Measurements from ENCODE around the gene CDK14.
"Not testable (repeated sequence)": the region's sequence is repeated elsewhere in the genome, so short reads cannot be mapped to it uniquely, and the experiment has no call there.

Gene CDK14

GRCh38 chr7:91169830-91170191, 573.7 kb downstream of the CDK14 start:
- Histone ChIP-seq H3F3A (ENCODE audit: insufficient read depth, low read length) (no peaks in the 10 kb centered on the region), H2AFZ (ENCODE audit: low read length) (no peak overlapping the region), H3K27me3 (ENCODE audit: insufficient read depth, low read length) (no peaks in the 10 kb centered on the region), H3K36me3 (ENCODE audit: insufficient read depth, low read length) (peaks cover 19% of the 10 kb centered on the region), H3K4me1 (ENCODE audit: insufficient read depth, low read length, severe bottlenecking) (peaks cover 14% of the 10 kb centered on the region), H3K27ac (ENCODE audit: low read depth, low read length, poor library complexity, severe bottlenecking) (no peak overlapping the region), H4K20me1 (ENCODE audit: insufficient read depth, low read length) (no peaks in the 10 kb centered on the region), H3K79me2 (ENCODE audit: insufficient read depth, low read length) (no peaks in the 10 kb centered on the region), H3K4me3 (ENCODE audit: low read depth, low read length, poor library complexity, severe bottlenecking) (no peak overlapping the region), H3K9ac (ENCODE audit: low read length) (no peak overlapping the region), H3K4me2 (ENCODE audit: low read length) (no peak overlapping the region), H3K9me3 (ENCODE audit: low read length) (no peaks in the 10 kb centered on the region), H3K9me2 (ENCODE audit: low read depth, low read length) (no peaks in the 10 kb centered on the region)
- no peak for TF ChIP-seq CTCF (IDR thresholded peaks at IDR 0.05; ENCODE audit: low read length)
- no peak for TF ChIP-seq EZH2 (IDR thresholded peaks at IDR 0.05; ENCODE audit: borderline replicate concordance, low read length)

GRCh38 chr7:91173265-91173664, 577.1 kb downstream of the CDK14 start:
- not testable (repeated sequence) for H3K27ac ChIP-seq (ENCODE audit: low read depth, low read length, poor library complexity, severe bottlenecking); H3K79me2 ChIP-seq (ENCODE audit: insufficient read depth, low read length); H2AFZ ChIP-seq (ENCODE audit: low read length); H3K4me2 ChIP-seq (ENCODE audit: low read length); H3K9me2 ChIP-seq (ENCODE audit: low read depth, low read length); H3K9ac ChIP-seq (ENCODE audit: low read length); H3K27me3 ChIP-seq (ENCODE audit: insufficient read depth, low read length); H3K9me3 ChIP-seq (ENCODE audit: low read length); H3F3A ChIP-seq (ENCODE audit: insufficient read depth, low read length); H3K4me1 ChIP-seq (ENCODE audit: insufficient read depth, low read length, severe bottlenecking); H3K4me3 ChIP-seq (ENCODE audit: low read depth, low read length, poor library complexity, severe bottlenecking); H4K20me1 ChIP-seq (ENCODE audit: insufficient read depth, low read length)
- peaks cover 19% of the 10 kb centered on the region for H3K36me3 ChIP-seq (ENCODE audit: insufficient read depth, low read length)

GRCh38 chr7:91180746-91181145, 584.6 kb downstream of the CDK14 start:
- Histone ChIP-seq H3K4me2 (ENCODE audit: low read length) (no peak overlapping the region), H3K27ac (ENCODE audit: low read depth, low read length, poor library complexity, severe bottlenecking) (no peak overlapping the region), H3K36me3 (ENCODE audit: insufficient read depth, low read length) (no peaks in the 10 kb centered on the region), H3F3A (ENCODE audit: insufficient read depth, low read length) (no peaks in the 10 kb centered on the region; the same call in 1 of the 2 replicates), H2AFZ (ENCODE audit: low read length) (no peak overlapping the region), H3K4me1 (ENCODE audit: insufficient read depth, low read length, severe bottlenecking) (no peaks in the 10 kb centered on the region), H3K9me2 (ENCODE audit: low read depth, low read length) (no peaks in the 10 kb centered on the region), H4K20me1 (ENCODE audit: insufficient read depth, low read length) (no peaks in the 10 kb centered on the region), H3K9me3 (ENCODE audit: low read length) (no peaks in the 10 kb centered on the region), H3K9ac (ENCODE audit: low read length) (no peak overlapping the region), H3K79me2 (ENCODE audit: insufficient read depth, low read length) (no peaks in the 10 kb centered on the region), H3K4me3 (ENCODE audit: low read depth, low read length, poor library complexity, severe bottlenecking) (no peak overlapping the region), H3K27me3 (ENCODE audit: insufficient read depth, low read length) (no peaks in the 10 kb centered on the region)
- TF ChIP-seq EZH2 (IDR thresholded peaks at IDR 0.05; ENCODE audit: borderline replicate concordance, low read length) (no peak), CTCF (IDR thresholded peaks at IDR 0.05; ENCODE audit: low read length) (no peak)

- H4K20me1 ChIP-seq (ENCODE audit: insufficient read depth, low read length) = no peaks in the 10 kb centered on the region
- no peaks in the 10 kb centered on the region for H3K27me3 ChIP-seq (ENCODE audit: insufficient read depth, low read length)
- no peaks in the 10 kb centered on the region for H3K79me2 ChIP-seq (ENCODE audit: insufficient read depth, low read length)
- H3K9me2 ChIP-seq (ENCODE audit: low read depth, low read length) = no peaks in the 10 kb centered on the region
- H2AFZ ChIP-seq (ENCODE audit: low read length) = no peak overlapping the region
- H3K27ac ChIP-seq (ENCODE audit: low read depth, low read length, poor library complexity, severe bottlenecking) = no peak overlapping the region
- TF ChIP-seq EZH2 (IDR thresholded peaks at IDR 0.05; ENCODE audit: borderline replicate concordance, low read length) = no peak
- no peak for TF ChIP-seq CTCF (IDR thresholded peaks at IDR 0.05; ENCODE audit: low read length)
- no peak overlapping the region for H3K9ac ChIP-seq (ENCODE audit: low read length)
- H3F3A ChIP-seq (ENCODE audit: insufficient read depth, low read length) = no peaks in the 10 kb centered on the region; the same call in 1 of the 2 replicates
- H3K4me3 ChIP-seq (ENCODE audit: low read depth, low read length, poor library complexity, severe bottlenecking) = no peak overlapping the region
- H3K36me3 ChIP-seq (ENCODE audit: insufficient read depth, low read length) = no peaks in the 10 kb centered on the region
- no peak overlapping the region for H3K4me2 ChIP-seq (ENCODE audit: low read length)
- no peaks in the 10 kb centered on the region for H3K4me1 ChIP-seq (ENCODE audit: insufficient read depth, low read length, severe bottlenecking)
- no peaks in the 10 kb centered on the region for H3K9me3 ChIP-seq (ENCODE audit: low read length)
Measured at GRCh38 chr7:91181949-91182348, 585.8 kb downstream of the CDK14 start.
